ENCODE results near the gene ACTN1. TPM values are rescaled to one million over a fixed set of nuclear protein-coding genes. Genes with fewer than 3 reads are reported as not detected.

ACTN1 gene
- total and polyA plus RNA-seq, 2 experiments from 2014 or later, result 121 to 280 TPM

DNA sequence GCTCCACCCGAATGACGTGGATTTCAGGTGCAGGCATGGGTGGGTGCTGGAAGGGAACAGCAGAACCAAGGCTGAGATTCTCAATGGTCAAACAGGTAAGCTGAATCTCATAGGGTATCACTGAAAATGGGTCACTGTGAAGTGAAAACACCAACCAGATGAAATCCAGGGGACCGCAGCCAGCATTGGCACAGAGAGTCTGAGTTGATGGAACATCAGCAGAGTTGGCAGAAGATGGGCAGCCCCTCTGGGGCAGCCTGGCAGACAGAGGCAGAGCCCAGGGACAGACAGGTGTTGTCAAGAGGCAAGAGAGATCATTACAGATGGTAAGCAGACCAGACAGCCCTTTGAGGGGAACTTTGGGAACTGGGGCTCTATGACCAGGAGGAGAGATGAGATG is 48.0 kb downstream of the ACTN1 start (continued):
- TF ChIP-seq, protein P1, sequence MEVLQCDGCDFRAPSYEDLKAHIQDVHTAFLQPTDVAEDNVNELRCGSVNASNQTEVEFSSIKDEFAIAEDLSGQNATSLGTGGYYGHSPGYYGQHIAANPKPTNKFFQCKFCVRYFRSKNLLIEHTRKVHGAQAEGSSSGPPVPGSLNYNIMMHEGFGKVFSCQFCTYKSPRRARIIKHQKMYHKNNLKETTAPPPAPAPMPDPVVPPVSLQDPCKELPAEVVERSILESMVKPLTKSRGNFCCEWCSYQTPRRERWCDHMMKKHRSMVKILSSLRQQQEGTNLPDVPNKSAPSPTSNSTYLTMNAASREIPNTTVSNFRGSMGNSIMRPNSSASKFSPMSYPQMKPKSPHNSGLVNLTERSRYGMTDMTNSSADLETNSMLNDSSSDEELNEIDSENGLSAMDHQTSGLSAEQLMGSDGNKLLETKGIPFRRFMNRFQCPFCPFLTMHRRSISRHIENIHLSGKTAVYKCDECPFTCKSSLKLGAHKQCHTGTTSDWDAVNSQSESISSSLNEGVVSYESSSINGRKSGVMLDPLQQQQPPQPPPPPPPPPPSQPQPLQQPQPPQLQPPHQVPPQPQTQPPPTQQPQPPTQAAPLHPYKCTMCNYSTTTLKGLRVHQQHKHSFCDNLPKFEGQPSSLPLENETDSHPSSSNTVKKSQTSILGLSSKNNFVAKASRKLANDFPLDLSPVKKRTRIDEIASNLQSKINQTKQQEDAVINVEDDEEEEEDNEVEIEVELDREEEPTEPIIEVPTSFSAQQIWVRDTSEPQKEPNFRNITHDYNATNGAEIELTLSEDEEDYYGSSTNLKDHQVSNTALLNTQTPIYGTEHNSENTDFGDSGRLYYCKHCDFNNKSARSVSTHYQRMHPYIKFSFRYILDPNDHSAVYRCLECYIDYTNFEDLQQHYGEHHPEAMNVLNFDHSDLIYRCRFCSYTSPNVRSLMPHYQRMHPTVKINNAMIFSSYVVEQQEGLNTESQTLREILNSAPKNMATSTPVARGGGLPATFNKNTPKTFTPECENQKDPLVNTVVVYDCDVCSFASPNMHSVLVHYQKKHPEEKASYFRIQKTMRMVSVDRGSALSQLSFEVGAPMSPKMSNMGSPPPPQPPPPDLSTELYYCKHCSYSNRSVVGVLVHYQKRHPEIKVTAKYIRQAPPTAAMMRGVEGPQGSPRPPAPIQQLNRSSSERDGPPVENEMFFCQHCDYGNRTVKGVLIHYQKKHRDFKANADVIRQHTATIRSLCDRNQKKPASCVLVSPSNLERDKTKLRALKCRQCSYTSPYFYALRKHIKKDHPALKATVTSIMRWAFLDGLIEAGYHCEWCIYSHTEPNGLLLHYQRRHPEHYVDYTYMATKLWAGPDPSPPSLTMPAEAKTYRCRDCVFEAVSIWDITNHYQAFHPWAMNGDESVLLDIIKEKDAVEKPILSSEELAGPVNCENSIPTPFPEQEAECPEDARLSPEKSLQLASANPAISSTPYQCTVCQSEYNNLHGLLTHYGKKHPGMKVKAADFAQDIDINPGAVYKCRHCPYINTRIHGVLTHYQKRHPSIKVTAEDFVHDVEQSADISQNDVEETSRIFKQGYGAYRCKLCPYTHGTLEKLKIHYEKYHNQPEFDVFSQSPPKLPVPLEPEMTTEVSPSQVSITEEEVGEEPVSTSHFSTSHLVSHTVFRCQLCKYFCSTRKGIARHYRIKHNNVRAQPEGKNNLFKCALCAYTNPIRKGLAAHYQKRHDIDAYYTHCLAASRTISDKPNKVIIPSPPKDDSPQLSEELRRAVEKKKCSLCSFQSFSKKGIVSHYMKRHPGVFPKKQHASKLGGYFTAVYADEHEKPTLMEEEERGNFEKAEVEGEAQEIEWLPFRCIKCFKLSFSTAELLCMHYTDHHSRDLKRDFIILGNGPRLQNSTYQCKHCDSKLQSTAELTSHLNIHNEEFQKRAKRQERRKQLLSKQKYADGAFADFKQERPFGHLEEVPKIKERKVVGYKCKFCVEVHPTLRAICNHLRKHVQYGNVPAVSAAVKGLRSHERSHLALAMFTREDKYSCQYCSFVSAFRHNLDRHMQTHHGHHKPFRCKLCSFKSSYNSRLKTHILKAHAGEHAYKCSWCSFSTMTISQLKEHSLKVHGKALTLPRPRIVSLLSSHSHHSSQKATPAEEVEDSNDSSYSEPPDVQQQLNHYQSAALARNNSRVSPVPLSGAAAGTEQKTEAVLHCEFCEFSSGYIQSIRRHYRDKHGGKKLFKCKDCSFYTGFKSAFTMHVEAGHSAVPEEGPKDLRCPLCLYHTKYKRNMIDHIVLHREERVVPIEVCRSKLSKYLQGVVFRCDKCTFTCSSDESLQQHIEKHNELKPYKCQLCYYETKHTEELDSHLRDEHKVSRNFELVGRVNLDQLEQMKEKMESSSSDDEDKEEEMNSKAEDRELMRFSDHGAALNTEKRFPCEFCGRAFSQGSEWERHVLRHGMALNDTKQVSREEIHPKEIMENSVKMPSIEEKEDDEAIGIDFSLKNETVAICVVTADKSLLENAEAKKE (CRISPR knock-in tag; IDR thresholded peaks at IDR 0.05), result no peak

DNA sequence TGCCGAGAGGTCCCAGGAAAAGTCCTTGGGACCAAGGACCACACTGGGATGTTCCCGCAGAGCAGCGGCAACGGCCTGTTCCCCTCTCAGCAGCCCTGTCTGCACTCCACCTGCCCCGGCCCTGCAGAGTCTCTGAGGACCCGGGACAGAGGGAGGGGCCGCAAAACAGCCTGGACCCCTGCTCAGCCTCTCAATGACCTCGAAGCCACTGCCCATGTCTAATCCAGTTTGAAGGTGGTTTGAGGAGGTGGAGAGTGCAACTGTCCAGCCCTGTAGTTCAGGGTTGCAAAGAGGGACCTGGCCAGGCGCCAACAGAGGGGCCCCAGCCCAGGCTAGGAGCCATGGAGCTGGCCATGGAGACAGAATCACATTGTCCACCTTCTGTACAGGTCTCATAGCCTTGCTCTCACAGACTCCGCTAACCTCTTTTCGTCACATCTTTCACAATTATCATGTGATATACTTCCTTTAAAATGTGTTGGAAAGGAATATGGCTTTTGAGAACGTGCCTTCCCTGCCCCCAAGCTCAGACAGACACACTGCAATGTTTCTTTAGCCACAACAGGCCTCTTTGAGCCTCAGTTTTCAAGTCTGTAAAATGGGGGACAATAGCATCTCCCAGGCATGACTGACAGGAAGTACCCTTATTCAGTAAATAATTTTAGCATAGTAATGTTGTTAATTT is 49.3 kb downstream of the ACTN1 start:
- peaks cover 93% of the 10 kb centered on the region for H3K79me2 ChIP-seq (replicated peaks; ENCODE audit: insufficient read depth)
- H3K9me2 ChIP-seq (ENCODE audit: insufficient read depth), result no peaks in the 10 kb centered on the region
- peaks cover 18% of the 10 kb centered on the region for H3K36me3 Mint-ChIP-seq (ENCODE audit: low read depth)
- H3K27ac ChIP-seq (ENCODE audit: low read depth), result no peak overlapping the region
- H3K4me3 ChIP-seq, result no peak overlapping the region
- no peak overlapping the region for H3K4me2 ChIP-seq
- no peak overlapping the region for H3K4me3 Mint-ChIP-seq
- H3K36me3 ChIP-seq (ENCODE audit: insufficient read depth), result no peaks in the 10 kb centered on the region; the same call in 1 of the 2 replicates
- peaks cover 41% of the 10 kb centered on the region for H4K20me1 ChIP-seq (replicated peaks; ENCODE audit: insufficient read depth)
- H3K27me3 Mint-ChIP-seq (ENCODE audit: insufficient read depth, low read depth, poor library complexity), result peaks cover 11% of the 10 kb centered on the region
- H3K4me1 ChIP-seq (ENCODE audit: insufficient read depth), result peaks cover 11% of the 10 kb centered on the region; the same call in 1 of the 2 replicates
- ATAC-seq, result no peak; the same call in 2 of the 3 replicates
- no peaks in the 10 kb centered on the region for H3K27me3 ChIP-seq (ENCODE audit: insufficient read depth)
- no peak overlapping the region for H3K27ac Mint-ChIP-seq
- H2AFZ ChIP-seq, result no peak overlapping the region
- H3K9me3 Mint-ChIP-seq, result no peaks in the 10 kb centered on the region; the same call in 1 of the 3 replicates
- no peak for DNase-seq (ENCODE audit: low spot score)
- H3K4me1 Mint-ChIP-seq, result peaks cover 40% of the 10 kb centered on the region
- H3F3A ChIP-seq (replicated peaks; ENCODE audit: low read depth), result no peaks in the 10 kb centered on the region
- TF ChIP-seq JUNB (IDR thresholded peaks at IDR 0.05; ENCODE audit: unreplicated experiment) (no peak), ZNF114 (CRISPR knock-in tag; IDR thresholded peaks at IDR 0.05) (no peak), POLR2AphosphoS5 (IDR thresholded peaks at IDR 0.05; ENCODE audit: low read depth) (no peak), ZNF331 (CRISPR knock-in tag; IDR thresholded peaks at IDR 0.05; ENCODE audit: low read depth) (no peak), EZH2phosphoT487 (IDR thresholded peaks at IDR 0.05; ENCODE audit: unreplicated experiment) (no peak), NANOG (IDR thresholded peaks at IDR 0.05; ENCODE audit: borderline replicate concordance) (no peak), EZH2 (IDR thresholded peaks at IDR 0.05; ENCODE audit: low read depth, unreplicated experiment) (no peak), CREB1 (CRISPR knock-in tag; IDR thresholded peaks at IDR 0.05; ENCODE audit: low read depth) (no peak), STAT1 (IDR thresholded peaks at IDR 0.05; ENCODE audit: unreplicated experiment) (no peak)
- TF ChIP-seq, protein P2, sequence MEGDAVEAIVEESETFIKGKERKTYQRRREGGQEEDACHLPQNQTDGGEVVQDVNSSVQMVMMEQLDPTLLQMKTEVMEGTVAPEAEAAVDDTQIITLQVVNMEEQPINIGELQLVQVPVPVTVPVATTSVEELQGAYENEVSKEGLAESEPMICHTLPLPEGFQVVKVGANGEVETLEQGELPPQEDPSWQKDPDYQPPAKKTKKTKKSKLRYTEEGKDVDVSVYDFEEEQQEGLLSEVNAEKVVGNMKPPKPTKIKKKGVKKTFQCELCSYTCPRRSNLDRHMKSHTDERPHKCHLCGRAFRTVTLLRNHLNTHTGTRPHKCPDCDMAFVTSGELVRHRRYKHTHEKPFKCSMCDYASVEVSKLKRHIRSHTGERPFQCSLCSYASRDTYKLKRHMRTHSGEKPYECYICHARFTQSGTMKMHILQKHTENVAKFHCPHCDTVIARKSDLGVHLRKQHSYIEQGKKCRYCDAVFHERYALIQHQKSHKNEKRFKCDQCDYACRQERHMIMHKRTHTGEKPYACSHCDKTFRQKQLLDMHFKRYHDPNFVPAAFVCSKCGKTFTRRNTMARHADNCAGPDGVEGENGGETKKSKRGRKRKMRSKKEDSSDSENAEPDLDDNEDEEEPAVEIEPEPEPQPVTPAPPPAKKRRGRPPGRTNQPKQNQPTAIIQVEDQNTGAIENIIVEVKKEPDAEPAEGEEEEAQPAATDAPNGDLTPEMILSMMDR (conservative IDR thresholded peaks at IDR 0.05; ENCODE audit: low read depth in 2 of 2), result no peak
- TF ChIP-seq, protein P3, sequence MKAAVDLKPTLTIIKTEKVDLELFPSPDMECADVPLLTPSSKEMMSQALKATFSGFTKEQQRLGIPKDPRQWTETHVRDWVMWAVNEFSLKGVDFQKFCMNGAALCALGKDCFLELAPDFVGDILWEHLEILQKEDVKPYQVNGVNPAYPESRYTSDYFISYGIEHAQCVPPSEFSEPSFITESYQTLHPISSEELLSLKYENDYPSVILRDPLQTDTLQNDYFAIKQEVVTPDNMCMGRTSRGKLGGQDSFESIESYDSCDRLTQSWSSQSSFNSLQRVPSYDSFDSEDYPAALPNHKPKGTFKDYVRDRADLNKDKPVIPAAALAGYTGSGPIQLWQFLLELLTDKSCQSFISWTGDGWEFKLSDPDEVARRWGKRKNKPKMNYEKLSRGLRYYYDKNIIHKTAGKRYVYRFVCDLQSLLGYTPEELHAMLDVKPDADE (IDR thresholded peaks at IDR 0.05), result no peak
- TF ChIP-seq, protein P4, sequence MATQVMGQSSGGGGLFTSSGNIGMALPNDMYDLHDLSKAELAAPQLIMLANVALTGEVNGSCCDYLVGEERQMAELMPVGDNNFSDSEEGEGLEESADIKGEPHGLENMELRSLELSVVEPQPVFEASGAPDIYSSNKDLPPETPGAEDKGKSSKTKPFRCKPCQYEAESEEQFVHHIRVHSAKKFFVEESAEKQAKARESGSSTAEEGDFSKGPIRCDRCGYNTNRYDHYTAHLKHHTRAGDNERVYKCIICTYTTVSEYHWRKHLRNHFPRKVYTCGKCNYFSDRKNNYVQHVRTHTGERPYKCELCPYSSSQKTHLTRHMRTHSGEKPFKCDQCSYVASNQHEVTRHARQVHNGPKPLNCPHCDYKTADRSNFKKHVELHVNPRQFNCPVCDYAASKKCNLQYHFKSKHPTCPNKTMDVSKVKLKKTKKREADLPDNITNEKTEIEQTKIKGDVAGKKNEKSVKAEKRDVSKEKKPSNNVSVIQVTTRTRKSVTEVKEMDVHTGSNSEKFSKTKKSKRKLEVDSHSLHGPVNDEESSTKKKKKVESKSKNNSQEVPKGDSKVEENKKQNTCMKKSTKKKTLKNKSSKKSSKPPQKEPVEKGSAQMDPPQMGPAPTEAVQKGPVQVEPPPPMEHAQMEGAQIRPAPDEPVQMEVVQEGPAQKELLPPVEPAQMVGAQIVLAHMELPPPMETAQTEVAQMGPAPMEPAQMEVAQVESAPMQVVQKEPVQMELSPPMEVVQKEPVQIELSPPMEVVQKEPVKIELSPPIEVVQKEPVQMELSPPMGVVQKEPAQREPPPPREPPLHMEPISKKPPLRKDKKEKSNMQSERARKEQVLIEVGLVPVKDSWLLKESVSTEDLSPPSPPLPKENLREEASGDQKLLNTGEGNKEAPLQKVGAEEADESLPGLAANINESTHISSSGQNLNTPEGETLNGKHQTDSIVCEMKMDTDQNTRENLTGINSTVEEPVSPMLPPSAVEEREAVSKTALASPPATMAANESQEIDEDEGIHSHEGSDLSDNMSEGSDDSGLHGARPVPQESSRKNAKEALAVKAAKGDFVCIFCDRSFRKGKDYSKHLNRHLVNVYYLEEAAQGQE (IDR thresholded peaks at IDR 0.05; ENCODE audit: unreplicated experiment), result no peak
